HepG2 (cell line): ENCODE measurements around the gene NDUFV1. TPM values are rescaled to one million over a fixed set of nuclear protein-coding genes. Genes with fewer than 3 reads are reported as not detected.

Experiments
- ISL2 ChIP-seq: sonication (generic); formaldehyde crosslinking; IDR thresholded peaks from 2 replicates; pipeline ENCODE4 v1.5.0; 2020; ENCODE audit warnings: missing genetic modification reagents
- MEIS1 ChIP-seq: sonication (generic); formaldehyde crosslinking; IDR thresholded peaks from 2 replicates; pipeline ENCODE4 v1.9.0; 2021; ENCODE audit warnings: mild to moderate bottlenecking, missing genetic modification reagents, moderate library complexity, borderline replicate concordance
- MLLT10 ChIP-seq: sonication (generic); formaldehyde crosslinking; IDR thresholded peaks from 2 replicates; pipeline ENCODE4 v1.4.0; 2020; ENCODE audit warnings: missing genetic modification reagents
- MYPOP ChIP-seq: sonication (generic); formaldehyde crosslinking; IDR thresholded peaks from 2 replicates; pipeline ENCODE4 v1.8.1; 2023; ENCODE audit warnings: mild to moderate bottlenecking, moderate library complexity, missing genetic modification reagents
- TCF7 ChIP-seq: sonication (generic); IDR thresholded peaks from 2 replicates; pipeline ENCODE4 v1.6.1; 2016; ENCODE audit warnings: antibody characterized with exemption, low read depth
- TEAD3 ChIP-seq: optimal IDR thresholded peaks from 2 replicates; pipeline ENCODE3; 2016; ENCODE audit warnings: borderline replicate concordance
- YEATS2 ChIP-seq: sonication (generic); formaldehyde crosslinking; IDR thresholded peaks from 2 replicates; pipeline ENCODE4 v1.4.0; 2020; ENCODE audit warnings: missing genetic modification reagents, borderline replicate concordance
- ZBTB8A ChIP-seq: sonication (generic); formaldehyde crosslinking; IDR thresholded peaks from 2 replicates; pipeline ENCODE4 v1.4.0; 2020; ENCODE audit warnings: mild to moderate bottlenecking, low read depth, missing genetic modification reagents, borderline replicate concordance
- ZNF350 ChIP-seq: sonication (generic); formaldehyde crosslinking; IDR thresholded peaks from 2 replicates; pipeline ENCODE4 v1.4.0; 2020; ENCODE audit warnings: mild to moderate bottlenecking, low read depth, missing genetic modification reagents, borderline replicate concordance
- ZNF503 ChIP-seq: sonication (generic); formaldehyde crosslinking; IDR thresholded peaks from 2 replicates; pipeline ENCODE4 v1.4.0; 2020; ENCODE audit warnings: missing genetic modification reagents
- ZNF616 ChIP-seq: sonication (generic); formaldehyde crosslinking; IDR thresholded peaks from 2 replicates; pipeline ENCODE4 v1.5.0; 2020; ENCODE audit warnings: low read depth, mild to moderate bottlenecking, missing genetic modification reagents
- ZNF800 ChIP-seq: sonication (generic); formaldehyde crosslinking; IDR thresholded peaks from 2 replicates; pipeline ENCODE4 v1.4.0; 2020; ENCODE audit warnings: missing genetic modification reagents
- polyA plus RNA-seq, 8 experiments: library from polyadenylated mRNA; depleted of rRNA in 3 of 8; stranded (reverse) in 7 of 8; unstranded in 1 of 8; fragments of >200 nt; fragmentation: Illumina TruSeq in 4 of 8; extraction: Trizol in 4 of 8; gene quantifications; 2 replicates each; pipeline versions ENCODE4 v1.2.1 to v1.2.3, GENCODE V29; 2011 to 2016; ENCODE audit warnings: low read depth in 4 of 8, missing spikeins in 1 of 8, mixed read lengths in 1 of 8; ENCODE audit not compliant: insufficient read depth in 1 of 8
- total RNA-seq, 5 experiments: library from RNA; depleted of rRNA; stranded (reverse); fragments of >200 nt; fragmentation: Illumina TruSeq; extraction: Trizol; gene quantifications; 2 replicates each; pipeline ENCODE4 v1.2.3, GENCODE V29; 2016; ENCODE audit warnings: low read depth in 1 of 5
- TF ChIP-seq, protein P1 (sequence below): sonication (generic); formaldehyde crosslinking; IDR thresholded peaks from 2 replicates; pipeline ENCODE4 v1.5.0; 2020; ENCODE audit warnings: mild to moderate bottlenecking, missing genetic modification reagents
- TF ChIP-seq, protein P2 (sequence below): sonication (generic); formaldehyde crosslinking; IDR thresholded peaks from 2 replicates; pipeline ENCODE4 v1.8.0; 2022; ENCODE audit warnings: mild to moderate bottlenecking, missing genetic modification reagents
- TF ChIP-seq, protein P3 (sequence below): sonication (generic); formaldehyde crosslinking; IDR thresholded peaks from 2 replicates; pipeline ENCODE4 v1.8.1; 2023; ENCODE audit warnings: mild to moderate bottlenecking, missing genetic modification reagents

The NDUFV1 gene
- total and polyA plus RNA-seq, 2 of the 13 experiments (the other 11 are each of a cell fraction or from before 2014, with no cell fraction given), result 88.9 to 137 TPM

DNA sequence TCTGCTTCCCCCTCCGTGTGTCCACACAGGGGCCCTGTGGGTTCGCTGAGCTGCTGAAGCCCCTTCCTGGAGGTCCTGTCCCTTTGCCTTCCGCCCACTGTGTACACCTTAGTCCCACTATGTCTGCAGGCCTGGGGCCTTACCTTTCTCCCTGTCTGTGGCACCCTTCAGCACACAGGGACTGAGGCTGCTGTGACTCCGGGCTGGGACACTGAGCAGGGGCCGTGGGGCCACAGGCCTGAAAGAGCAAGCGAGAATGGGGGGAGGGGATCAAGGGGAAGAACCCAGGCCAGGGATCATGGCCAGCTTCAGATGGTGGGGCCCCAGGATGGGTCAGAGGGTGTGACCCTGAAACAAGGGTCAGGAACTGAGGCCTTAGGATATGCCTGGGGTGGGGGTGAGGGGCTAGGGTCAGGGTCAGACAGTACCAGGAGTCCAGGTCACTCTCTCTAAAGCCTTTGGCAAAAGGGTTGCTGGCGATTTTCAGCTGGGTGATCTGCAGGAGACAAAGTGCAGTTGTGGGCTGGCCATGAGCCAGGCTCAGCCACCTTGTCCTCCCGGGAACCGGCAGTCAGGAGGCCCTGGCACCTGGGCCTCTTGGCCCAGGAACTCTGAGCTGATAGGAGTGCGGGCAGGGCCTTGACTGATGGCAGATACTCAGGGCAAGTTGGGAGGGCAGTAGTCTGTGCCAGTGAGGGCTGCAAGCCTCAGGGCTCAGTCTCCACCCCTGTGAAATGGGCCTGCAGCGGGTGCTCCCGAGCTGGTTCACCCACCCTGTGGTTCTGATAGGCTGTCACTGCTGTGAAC is 25.6 kb downstream of the NDUFV1 start (continued):
- TF ChIP-seq, protein P1, sequence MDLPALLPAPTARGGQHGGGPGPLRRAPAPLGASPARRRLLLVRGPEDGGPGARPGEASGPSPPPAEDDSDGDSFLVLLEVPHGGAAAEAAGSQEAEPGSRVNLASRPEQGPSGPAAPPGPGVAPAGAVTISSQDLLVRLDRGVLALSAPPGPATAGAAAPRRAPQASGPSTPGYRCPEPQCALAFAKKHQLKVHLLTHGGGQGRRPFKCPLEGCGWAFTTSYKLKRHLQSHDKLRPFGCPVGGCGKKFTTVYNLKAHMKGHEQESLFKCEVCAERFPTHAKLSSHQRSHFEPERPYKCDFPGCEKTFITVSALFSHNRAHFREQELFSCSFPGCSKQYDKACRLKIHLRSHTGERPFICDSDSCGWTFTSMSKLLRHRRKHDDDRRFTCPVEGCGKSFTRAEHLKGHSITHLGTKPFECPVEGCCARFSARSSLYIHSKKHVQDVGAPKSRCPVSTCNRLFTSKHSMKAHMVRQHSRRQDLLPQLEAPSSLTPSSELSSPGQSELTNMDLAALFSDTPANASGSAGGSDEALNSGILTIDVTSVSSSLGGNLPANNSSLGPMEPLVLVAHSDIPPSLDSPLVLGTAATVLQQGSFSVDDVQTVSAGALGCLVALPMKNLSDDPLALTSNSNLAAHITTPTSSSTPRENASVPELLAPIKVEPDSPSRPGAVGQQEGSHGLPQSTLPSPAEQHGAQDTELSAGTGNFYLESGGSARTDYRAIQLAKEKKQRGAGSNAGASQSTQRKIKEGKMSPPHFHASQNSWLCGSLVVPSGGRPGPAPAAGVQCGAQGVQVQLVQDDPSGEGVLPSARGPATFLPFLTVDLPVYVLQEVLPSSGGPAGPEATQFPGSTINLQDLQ, result no peak
- TF ChIP-seq TCF7 (peak; percentile 37; the same call in 1 of the 2 replicates), TEAD3 (CRISPR knock-in tag) (no peak), MLLT10 (no peak), MYPOP (CRISPR knock-in tag) (no peak), ZNF350 (peak; percentile 85), ZNF616 (CRISPR knock-in tag) (no peak), YEATS2 (CRISPR knock-in tag) (no peak), ZNF800 (CRISPR knock-in tag) (no peak), MEIS1 (no peak; the same call in 1 of the 2 replicates), ISL2 (CRISPR knock-in tag) (0 out of 2 replicates have a peak, but pooled peaks have one; percentile 48), ZBTB8A (CRISPR knock-in tag) (no peak), ZNF503 (CRISPR knock-in tag) (0 out of 2 replicates have a peak, but pooled peaks have one; percentile 40)
- TF ChIP-seq, protein P2, sequence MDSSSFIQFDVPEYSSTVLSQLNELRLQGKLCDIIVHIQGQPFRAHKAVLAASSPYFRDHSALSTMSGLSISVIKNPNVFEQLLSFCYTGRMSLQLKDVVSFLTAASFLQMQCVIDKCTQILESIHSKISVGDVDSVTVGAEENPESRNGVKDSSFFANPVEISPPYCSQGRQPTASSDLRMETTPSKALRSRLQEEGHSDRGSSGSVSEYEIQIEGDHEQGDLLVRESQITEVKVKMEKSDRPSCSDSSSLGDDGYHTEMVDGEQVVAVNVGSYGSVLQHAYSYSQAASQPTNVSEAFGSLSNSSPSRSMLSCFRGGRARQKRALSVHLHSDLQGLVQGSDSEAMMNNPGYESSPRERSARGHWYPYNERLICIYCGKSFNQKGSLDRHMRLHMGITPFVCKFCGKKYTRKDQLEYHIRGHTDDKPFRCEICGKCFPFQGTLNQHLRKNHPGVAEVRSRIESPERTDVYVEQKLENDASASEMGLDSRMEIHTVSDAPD, result no peak; the same call in 1 of the 2 replicates
- TF ChIP-seq, protein P3, sequence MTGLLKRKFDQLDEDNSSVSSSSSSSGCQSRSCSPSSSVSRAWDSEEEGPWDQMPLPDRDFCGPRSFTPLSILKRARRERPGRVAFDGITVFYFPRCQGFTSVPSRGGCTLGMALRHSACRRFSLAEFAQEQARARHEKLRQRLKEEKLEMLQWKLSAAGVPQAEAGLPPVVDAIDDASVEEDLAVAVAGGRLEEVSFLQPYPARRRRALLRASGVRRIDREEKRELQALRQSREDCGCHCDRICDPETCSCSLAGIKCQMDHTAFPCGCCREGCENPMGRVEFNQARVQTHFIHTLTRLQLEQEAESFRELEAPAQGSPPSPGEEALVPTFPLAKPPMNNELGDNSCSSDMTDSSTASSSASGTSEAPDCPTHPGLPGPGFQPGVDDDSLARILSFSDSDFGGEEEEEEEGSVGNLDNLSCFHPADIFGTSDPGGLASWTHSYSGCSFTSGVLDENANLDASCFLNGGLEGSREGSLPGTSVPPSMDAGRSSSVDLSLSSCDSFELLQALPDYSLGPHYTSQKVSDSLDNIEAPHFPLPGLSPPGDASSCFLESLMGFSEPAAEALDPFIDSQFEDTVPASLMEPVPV (CRISPR knock-in tag), result no peak; the same call in 1 of the 2 replicates
